OCI-LY3 (cell line): ENCODE measurements around the gene SMTNL2.
"Not testable (repeated sequence)": the region's sequence is repeated elsewhere in the genome, so short reads cannot be mapped to it uniquely, and the experiment has no call there.

Source experiments
- H2AFZ ChIP-seq: fragments of 200-600, 300-600 bp; shearing (Covaris generic); 2 replicates; pipeline ENCODE4 v1.6.0; 2014; ENCODE audit warnings: antibody characterized with exemption, low read depth, low read length
- H3K27ac ChIP-seq: fragments of 200-600, 300-600 bp; sonication (generic); 2 replicates; pipeline ENCODE4 v1.5.1; 2014; ENCODE audit warnings: mild to moderate bottlenecking, low read length, moderate library complexity, mixed read lengths
- H3K27me3 ChIP-seq: fragments of 200-600, 300-600 bp; sonication (generic); 2 replicates; pipeline ENCODE4 v1.6.1; 2014; ENCODE audit warnings: low read depth, low read length, mixed read lengths
- H3K36me3 ChIP-seq: fragments of 200-600, 300-600 bp; sonication (generic); replicated peaks from 2 replicates; pipeline ENCODE3; 2014; ENCODE audit warnings: low read depth, low read length, mixed read lengths
- H3K4me1 ChIP-seq: fragments of 300-600, 200-600 bp; sonication (generic); 2 replicates; pipeline ENCODE4 v1.6.1; 2014; ENCODE audit warnings: low read length, mixed read lengths
- H3K4me2 ChIP-seq: fragments of 200-600, 300-600 bp; sonication (generic); 2 replicates; pipeline ENCODE4 v1.6.1; 2014; ENCODE audit warnings: low read length, mixed read lengths
- H3K4me3 ChIP-seq: fragments of 300-600, 200-600 bp; sonication (generic); 2 replicates; pipeline ENCODE4 v1.5.1; 2014; ENCODE audit warnings: antibody characterized with exemption, mild to moderate bottlenecking, low read length, moderate library complexity
- H3K79me2 ChIP-seq: fragments of 300-600, 200-600 bp; shearing (Covaris generic); 2 replicates; pipeline ENCODE4 v1.6.1; 2014; ENCODE audit warnings: mild to moderate bottlenecking, low read length, mixed read lengths
- H3K9ac ChIP-seq: fragments of 300-600, 200-600 bp; shearing (Covaris generic); 2 replicates; pipeline ENCODE4 v1.6.0; 2014; ENCODE audit warnings: mild to moderate bottlenecking, low read length, moderate library complexity
- H3K9me3 ChIP-seq: fragments of 200-600, 300-600 bp; shearing (Covaris generic); 2 replicates; pipeline ENCODE4 v1.6.1; 2014; ENCODE audit warnings: low read length, mixed read lengths; ENCODE audit not compliant: insufficient read depth
- H4K20me1 ChIP-seq: fragments of 200-600, 300-600 bp; sonication (generic); 2 replicates; pipeline ENCODE4 v1.6.1; 2016; ENCODE audit warnings: low read length, mixed read lengths; ENCODE audit not compliant: insufficient read depth
- EZH2phosphoT487 ChIP-seq: fragments of 200-600 bp; shearing (Covaris generic); IDR thresholded peaks from 2 replicates; pipeline ENCODE4 v1.6.1; 2018; ENCODE audit warnings: antibody characterized with exemption, mixed run types, low read depth
- TF ChIP-seq, protein P1 (sequence below): fragments of 200-600, 300-600 bp; sonication (generic); IDR thresholded peaks from 2 replicates; pipeline ENCODE4 v1.5.1; 2014; ENCODE audit warnings: antibody characterized with exemption, low read length, low read depth

Gene SMTNL2

DNA sequence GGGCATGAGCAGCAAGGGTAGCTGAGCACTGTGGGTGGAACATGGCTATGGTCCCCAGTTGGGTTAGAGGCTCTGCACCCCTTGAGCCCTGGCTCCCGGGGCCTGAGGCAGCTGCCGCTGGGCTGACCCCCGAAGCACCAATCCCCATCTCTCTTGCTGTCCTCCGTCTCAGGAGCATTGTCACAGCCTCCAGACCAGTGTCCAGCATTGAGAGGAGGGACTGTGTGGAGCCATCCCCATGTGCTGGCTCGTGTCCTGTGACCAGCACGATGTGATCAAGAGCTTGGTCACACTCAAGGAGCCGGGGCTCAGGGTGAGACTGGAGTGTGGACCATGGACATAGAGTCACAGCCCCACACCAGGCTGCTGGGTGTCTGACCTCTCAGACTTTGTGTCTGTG, 2.9 kb downstream of the SMTNL2 start:
- H3K9ac ChIP-seq = no peak overlapping the region
- TF ChIP-seq EZH2phosphoT487 = no peak
- TF ChIP-seq, protein P1, sequence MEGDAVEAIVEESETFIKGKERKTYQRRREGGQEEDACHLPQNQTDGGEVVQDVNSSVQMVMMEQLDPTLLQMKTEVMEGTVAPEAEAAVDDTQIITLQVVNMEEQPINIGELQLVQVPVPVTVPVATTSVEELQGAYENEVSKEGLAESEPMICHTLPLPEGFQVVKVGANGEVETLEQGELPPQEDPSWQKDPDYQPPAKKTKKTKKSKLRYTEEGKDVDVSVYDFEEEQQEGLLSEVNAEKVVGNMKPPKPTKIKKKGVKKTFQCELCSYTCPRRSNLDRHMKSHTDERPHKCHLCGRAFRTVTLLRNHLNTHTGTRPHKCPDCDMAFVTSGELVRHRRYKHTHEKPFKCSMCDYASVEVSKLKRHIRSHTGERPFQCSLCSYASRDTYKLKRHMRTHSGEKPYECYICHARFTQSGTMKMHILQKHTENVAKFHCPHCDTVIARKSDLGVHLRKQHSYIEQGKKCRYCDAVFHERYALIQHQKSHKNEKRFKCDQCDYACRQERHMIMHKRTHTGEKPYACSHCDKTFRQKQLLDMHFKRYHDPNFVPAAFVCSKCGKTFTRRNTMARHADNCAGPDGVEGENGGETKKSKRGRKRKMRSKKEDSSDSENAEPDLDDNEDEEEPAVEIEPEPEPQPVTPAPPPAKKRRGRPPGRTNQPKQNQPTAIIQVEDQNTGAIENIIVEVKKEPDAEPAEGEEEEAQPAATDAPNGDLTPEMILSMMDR = no peak
- no peak overlapping the region for H3K4me3 ChIP-seq
- H3K4me1 ChIP-seq = no peaks in the 10 kb centered on the region
- H3K27ac ChIP-seq = no peak overlapping the region
- H3K79me2 ChIP-seq = no peaks in the 10 kb centered on the region
- H3K27me3 ChIP-seq = no peaks in the 10 kb centered on the region
- H3K36me3 ChIP-seq = no peaks in the 10 kb centered on the region
- H4K20me1 ChIP-seq = no peaks in the 10 kb centered on the region
- H3K4me2 ChIP-seq = no peak overlapping the region
- no peaks in the 10 kb centered on the region for H3K9me3 ChIP-seq
- no peak overlapping the region for H2AFZ ChIP-seq

DNA sequence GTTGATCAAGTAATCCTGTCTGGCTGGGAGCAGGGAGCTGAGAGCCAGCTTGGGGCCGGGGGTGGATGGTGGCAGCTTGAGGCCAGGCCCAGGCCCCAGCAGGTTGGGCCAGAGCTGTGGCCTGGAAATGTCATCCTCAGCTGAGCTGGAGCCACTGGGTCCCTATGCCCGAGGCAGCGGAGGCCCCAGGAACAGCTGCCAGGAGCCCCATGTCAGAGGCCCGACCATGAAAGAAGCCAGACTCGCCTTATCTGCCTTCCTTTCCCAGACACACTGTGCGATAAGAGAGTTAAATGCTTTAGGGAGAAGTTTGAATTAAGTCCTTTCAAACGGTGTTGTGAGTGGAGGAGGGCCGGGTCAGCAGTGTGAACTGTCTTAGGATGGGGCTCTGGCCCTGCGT, 3.5 kb downstream of the SMTNL2 start:
- Histone ChIP-seq H2AFZ (no peak overlapping the region), H3K4me3 (no peak overlapping the region)
- TF ChIP-seq, protein P1 = no peak
- TF ChIP-seq EZH2phosphoT487 = no peak

GRCh38 chr17:4588391-4588790, 4.1 kb downstream of the SMTNL2 start:
- Histone ChIP-seq H3K27me3 (no peaks in the 10 kb centered on the region), H3K9me3 (no peaks in the 10 kb centered on the region), H3K9ac (no peak overlapping the region), H3K36me3 (no peaks in the 10 kb centered on the region), H3K27ac (no peak overlapping the region), H4K20me1 (no peaks in the 10 kb centered on the region), H2AFZ (no peak overlapping the region), H3K4me1 (no peaks in the 10 kb centered on the region), H3K79me2 (no peaks in the 10 kb centered on the region), H3K4me3 (no peak overlapping the region), H3K4me2 (no peak overlapping the region)
- no peak for TF ChIP-seq EZH2phosphoT487
- TF ChIP-seq, protein P1 = no peak

More for the DNA sequence above, 3.5 kb downstream of the SMTNL2 start:
- Histone ChIP-seq H3K79me2 (no peaks in the 10 kb centered on the region), H3K9ac (no peak overlapping the region), H4K20me1 (no peaks in the 10 kb centered on the region), H3K4me2 (no peak overlapping the region), H3K36me3 (no peaks in the 10 kb centered on the region), H3K4me1 (no peaks in the 10 kb centered on the region), H3K9me3 (no peaks in the 10 kb centered on the region), H3K27me3 (no peaks in the 10 kb centered on the region), H3K27ac (no peak overlapping the region)

DNA sequence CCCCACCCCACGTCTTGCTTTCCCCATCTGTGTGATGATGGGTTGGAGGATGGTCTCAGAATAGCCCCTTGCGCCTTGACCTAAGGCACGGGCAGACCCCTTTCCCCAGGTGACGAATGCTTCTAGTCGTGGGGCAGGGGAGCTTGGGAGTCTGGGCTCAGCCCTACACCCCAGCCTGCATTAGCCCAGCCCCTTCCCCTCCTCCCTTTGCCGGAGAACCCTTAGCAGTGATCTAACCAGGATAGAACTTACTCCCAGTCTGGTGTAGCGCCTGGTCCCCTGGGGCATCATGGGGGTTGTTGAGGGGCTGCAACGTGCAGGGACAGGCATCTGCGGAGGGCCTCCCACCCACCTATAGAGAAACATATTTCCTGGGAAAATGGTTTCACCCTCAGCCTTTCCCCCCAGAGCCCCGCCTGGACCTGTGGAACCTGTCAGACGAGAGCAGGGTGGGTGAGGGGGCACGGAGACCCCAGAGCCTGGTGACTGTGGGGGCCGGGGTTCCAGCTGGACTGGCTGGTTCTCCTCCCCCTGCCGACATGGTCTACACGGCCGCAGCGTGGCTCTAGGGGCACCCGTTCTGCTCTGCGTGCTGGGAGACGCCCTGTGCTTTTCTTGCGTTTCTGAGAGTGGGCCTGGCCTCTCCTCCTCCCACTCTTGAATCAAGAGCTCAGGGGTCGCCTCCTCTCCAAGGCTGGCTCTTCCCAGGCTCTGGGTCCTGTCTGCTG, 4.7 kb downstream of the SMTNL2 start:
- Histone ChIP-seq H3K4me3 (no peak overlapping the region), H3K27ac (no peak overlapping the region), H3K9me3 (no peaks in the 10 kb centered on the region), H3K36me3 (no peaks in the 10 kb centered on the region), H3K4me2 (no peak overlapping the region), H3K9ac (no peak overlapping the region), H4K20me1 (no peaks in the 10 kb centered on the region), H3K4me1 (no peaks in the 10 kb centered on the region), H3K27me3 (no peaks in the 10 kb centered on the region), H2AFZ (no peak overlapping the region), H3K79me2 (no peaks in the 10 kb centered on the region)
- TF ChIP-seq, protein P1 = no peak

DNA sequence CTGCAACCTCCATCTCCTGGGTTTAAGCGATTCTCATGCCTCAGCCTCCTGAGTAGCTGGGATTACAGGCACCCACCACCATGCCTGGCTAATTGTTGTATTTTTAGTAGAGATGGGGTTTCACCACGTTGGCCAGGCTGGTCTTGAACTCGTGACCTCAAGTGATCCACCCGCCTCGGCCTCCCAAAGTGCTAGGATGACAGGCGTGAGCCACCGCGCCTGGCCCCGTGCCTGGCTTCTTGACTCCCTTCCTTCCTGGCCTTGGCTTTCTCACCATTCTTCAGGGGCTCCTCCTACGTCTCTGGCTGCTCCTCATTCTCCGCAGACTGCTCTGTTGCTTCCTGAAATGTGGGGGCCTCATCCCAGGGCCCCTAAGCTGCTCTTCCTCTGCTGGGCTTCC, 5.7 kb downstream of the SMTNL2 start:
- H4K20me1 ChIP-seq, H3K4me2 ChIP-seq, H3K9ac ChIP-seq, H3K79me2 ChIP-seq, H3K4me3 ChIP-seq, H3K9me3 ChIP-seq, H3K27ac ChIP-seq, H3K36me3 ChIP-seq, H2AFZ ChIP-seq, H3K27me3 ChIP-seq, H3K4me1 ChIP-seq: not testable (repeated sequence)
